Stimulated activated CD4-positive, alpha-beta T cell treated with anti-CD3 and anti-CD28 coated beads, TNF-alpha, amount 100 ng/mL, for 24 hours (primary cell): Measurements from ENCODE around the gene CFAP53.

Source experiments
- DNase-seq, 3 experiments: peaks; one replicate each; pipeline ENCODE4 v3.0.0-alpha.2; 2020; ENCODE audit warnings: low read depth in 3 of 3

The CFAP53 gene

GRCh38 chr18:50287441-50288347 lies 21.4 kb upstream of the CFAP53 start, which contains the start of gene CXXC1:
TSS of gene CXXC1 (minus strand) at chr18:50287692. CDS start at chr18:50287589, 103 bp downstream.
- DNase-seq: peak; percentile 94 to 95 (median 95)

DNA sequence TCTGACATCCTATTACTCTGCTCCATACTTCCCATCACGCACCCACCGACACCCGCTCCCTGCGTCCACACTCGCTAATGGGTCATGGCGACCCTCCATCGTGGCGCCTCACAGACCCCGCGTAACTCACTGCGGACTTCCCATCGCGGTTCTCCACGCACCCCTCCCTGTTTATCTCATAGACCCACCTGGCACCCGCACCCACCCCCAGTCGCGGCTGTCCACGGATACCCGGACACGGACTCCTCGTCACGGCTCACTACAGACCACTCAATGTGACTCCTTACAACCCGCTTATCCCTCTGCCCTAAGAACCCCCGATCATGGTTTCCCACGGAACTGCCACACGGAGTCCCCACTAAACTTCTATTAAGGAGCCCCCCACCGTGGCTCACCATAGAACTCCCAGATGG lies 20.7 kb upstream of the CFAP53 start:
- DNase-seq: no peak

DNA sequence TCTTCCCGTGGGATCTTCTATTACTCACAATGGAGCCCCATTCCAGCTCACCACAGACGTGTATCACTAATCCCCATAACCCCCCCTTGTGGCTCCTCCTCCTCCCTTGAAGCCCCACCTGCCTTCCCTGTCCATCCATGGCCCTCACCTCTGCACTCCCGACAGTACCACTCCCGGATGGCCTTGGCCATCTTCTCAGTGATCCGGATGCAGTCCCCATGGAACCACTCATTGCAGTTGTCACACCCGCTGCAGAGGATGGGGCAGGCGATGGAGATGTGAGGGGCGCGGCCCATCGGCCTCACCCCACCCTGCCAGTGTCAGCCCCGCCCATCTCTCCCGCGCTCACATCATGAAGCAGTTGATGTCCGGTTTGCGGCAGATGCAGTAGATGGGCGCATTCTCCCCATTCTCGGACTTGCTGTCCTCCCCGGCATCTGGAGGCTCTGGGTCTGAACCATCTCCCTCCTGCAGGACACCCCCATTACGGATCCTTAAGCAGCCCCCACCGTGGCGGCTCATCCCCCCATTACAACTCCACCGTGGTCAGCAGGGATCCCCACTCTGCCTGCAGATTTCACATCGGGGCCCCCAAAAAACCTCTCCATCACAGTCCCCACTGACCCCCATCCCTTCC lies 20.2 kb upstream of the CFAP53 start:
- peak in 1 of 3 experiments; percentile 49 for DNase-seq

- no peak for DNase-seq
Measured at GRCh38 chr18:50285631-50286321, 19.5 kb upstream of the CFAP53 start.

DNA sequence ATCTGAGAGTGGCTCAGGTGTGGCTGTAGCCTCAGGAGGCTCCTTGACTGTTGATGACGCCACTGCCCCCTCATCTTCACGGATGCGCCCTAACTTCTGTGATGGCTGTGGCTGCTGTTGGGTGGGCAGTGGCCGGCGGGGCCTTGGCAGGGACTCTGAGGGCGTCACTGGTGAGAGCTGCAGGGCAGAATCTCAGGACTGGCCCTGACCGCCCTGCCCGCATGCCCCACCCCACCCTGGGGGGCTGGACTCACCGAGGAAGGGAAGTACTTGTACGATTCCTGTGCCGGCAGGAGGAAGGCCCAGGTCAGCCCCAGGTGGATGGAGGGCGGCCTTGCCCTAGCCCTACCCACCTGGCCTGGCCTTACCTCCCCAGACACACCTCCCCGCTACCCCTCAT lies 18.8 kb upstream of the CFAP53 start:
- DNase-seq: no peak

GRCh38 chr18:50284255-50284885 lies 18.1 kb upstream of the CFAP53 start:
- no peak for DNase-seq

GRCh38 chr18:50283469-50284209 lies 17.3 kb upstream of the CFAP53 start:
- no peak for DNase-seq

- no peak for DNase-seq
Measured at GRCh38 chr18:50282521-50283335, 16.4 kb upstream of the CFAP53 start.

DNA sequence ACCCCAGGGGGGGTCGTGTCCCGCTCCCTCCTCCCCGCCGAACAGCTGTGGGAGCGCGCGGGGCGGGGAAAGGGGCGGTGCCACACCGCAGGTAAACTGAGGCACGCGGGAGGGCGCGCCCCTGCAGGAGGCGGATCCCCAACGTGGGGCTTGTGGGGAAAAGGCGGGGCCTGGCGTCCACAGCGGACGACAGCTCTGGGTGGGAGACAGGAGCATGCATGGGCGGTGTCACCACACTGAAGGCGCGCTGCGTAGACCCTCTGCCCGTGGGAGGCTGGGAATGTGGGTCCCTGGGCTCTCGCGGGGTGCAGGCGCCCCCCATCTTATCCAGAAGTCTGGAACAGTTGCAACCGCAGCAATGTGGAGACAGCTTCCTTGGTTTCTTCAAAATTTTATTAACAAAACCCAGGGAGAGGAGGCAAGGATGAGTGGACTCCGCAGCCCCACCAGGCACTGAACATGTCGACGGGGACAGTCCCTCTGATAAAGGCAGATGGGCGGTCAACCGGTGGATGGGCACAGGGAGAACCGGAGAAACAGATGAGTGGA lies 15.8 kb upstream of the CFAP53 start:
- DNase-seq: no peak

- DNase-seq: peak; percentile 92 to 96 (median 93)
Measured at GRCh38 chr18:50281295-50281971, 15.1 kb upstream of the CFAP53 start, which contains the start of gene MBD1. TSS of gene MBD1 (minus strand) at chr18:50281523. CDS start at chr18:50279992, 1,531 bp downstream.

GRCh38 chr18:50280707-50281294 lies 14.5 kb upstream of the CFAP53 start:
- no peak for DNase-seq

DNA sequence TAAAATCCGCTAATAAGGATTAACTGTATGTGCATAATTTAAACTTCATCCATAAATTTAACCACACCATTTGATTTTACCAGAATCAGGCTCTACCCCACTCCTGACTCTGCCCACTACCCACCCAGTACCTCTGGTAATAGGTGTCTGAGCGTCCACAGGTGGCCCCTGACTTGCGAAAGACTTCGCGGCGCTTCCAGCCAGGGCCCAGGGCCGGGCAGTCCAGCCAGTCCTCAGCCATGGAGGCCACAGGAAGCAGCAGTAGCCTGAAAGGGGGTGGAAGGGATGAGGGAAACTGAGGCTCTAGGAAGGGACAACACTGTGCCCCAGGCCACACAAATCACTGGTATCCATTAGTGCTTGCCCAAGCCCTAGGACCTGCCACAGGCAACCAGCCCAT lies 13.5 kb upstream of the CFAP53 start:
- no peak for DNase-seq

- no peak for DNase-seq
Measured at GRCh38 chr18:50277942-50278341, 11.6 kb upstream of the CFAP53 start.

- DNase-seq: no peak
Measured at GRCh38 chr18:50276452-50276851, 10.2 kb upstream of the CFAP53 start.

DNA sequence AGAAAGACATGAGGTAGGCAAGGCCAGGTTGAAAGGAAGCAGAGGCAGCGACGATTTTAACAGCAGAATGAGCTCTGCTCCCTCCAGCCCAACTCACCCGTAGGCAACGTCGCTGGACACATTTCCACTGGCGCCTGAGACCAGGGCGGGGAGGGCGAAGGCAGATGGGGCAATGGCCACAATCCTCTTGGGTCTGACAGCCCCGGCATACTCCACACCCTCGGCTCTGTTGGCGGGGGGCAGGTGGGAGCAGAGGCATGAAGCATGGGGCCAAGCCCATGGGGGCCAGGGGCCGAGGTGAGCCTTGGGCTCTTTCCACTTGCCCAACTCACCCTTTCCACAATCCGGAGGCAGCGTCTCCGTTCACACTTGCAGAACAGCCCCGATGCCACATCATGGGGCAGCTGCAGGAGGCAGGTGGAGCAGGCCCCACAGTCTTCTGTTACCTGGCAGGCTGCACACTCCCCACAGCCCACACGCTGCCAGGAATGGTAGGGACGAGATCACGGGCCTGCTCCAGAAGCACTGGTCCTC lies 9.3 kb upstream of the CFAP53 start:
- no peak for DNase-seq

GRCh38 chr18:50274941-50275340 lies 8.6 kb upstream of the CFAP53 start:
- no peak for DNase-seq

DNA sequence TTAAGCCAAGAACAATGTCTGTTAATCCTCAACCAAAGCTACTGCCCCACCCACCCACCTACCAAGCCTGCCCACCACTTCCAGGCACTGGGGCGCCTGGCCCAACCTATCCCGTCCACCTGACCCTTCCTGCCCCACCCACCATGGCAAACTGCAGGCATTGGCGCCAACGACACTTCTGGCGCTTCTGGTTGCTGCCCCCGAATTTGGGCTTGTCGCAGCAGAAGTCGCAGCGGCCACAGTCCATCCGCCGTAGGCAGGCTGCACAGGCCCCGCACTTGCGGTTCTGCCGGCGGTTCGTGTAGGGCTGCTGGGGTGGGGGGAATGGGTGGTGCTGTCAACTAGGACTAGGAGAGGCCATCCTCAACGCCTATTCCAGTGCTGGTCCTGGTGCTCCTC lies 7.7 kb upstream of the CFAP53 start:
- DNase-seq: no peak

GRCh38 chr18:50273203-50274043 lies 7.1 kb upstream of the CFAP53 start:
- DNase-seq: no peak
